ENCODE measurements around the gene DUSP7.

DNA sequence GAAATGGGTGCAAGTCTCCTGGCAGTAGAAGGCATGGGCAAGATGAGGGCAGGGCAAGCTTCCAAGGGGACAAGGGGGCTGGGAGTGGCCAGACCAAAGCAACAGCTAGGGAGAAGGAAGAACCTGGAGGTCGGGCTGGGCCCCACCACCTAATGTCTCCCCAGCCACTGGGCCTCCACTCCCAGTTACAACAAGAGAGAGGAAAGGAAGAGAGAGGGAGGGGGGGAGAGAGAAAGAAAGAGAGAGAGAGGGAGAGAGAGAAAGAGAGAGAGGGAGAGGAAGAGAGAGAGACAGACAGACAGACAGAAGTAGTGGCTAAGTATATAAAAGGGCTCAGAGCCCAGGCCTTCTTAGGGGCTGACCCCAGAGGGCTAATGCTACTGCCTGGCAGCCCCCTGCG lies 6.9 kb downstream of the DUSP7 start:
- no peak for TF ChIP-seq POLR2AphosphoS5 (IDR thresholded peaks at IDR 0.05; ENCODE audit: low read depth, low read length)
- TF ChIP-seq, protein P1, sequence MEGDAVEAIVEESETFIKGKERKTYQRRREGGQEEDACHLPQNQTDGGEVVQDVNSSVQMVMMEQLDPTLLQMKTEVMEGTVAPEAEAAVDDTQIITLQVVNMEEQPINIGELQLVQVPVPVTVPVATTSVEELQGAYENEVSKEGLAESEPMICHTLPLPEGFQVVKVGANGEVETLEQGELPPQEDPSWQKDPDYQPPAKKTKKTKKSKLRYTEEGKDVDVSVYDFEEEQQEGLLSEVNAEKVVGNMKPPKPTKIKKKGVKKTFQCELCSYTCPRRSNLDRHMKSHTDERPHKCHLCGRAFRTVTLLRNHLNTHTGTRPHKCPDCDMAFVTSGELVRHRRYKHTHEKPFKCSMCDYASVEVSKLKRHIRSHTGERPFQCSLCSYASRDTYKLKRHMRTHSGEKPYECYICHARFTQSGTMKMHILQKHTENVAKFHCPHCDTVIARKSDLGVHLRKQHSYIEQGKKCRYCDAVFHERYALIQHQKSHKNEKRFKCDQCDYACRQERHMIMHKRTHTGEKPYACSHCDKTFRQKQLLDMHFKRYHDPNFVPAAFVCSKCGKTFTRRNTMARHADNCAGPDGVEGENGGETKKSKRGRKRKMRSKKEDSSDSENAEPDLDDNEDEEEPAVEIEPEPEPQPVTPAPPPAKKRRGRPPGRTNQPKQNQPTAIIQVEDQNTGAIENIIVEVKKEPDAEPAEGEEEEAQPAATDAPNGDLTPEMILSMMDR (IDR thresholded peaks at IDR 0.05), result no peak
- no peak for TF ChIP-seq REST (IDR thresholded peaks at IDR 0.05; ENCODE audit: insufficient read depth in 1 of 2, low read depth in 2 of 2, low read length in 1 of 2)
